Measurements from ENCODE around the gene CT45A3. TPM values are rescaled to one million over a fixed set of nuclear protein-coding genes. Genes with fewer than 3 reads are reported as not detected.
"Not testable (repeated sequence)": the region's sequence is repeated elsewhere in the genome, so short reads cannot be mapped to it uniquely, and the experiment has no call there.

CT45A3 gene, protein sequence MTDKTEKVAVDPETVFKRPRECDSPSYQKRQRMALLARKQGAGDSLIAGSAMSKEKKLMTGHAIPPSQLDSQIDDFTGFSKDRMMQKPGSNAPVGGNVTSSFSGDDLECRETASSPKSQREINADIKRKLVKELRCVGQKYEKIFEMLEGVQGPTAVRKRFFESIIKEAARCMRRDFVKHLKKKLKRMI
- total RNA-seq = not detected

GRCh38 chrX:135768091-135768490 lies at the start of gene CT45A3:
TSS of gene CT45A3 (minus strand) at chrX:135768191. CDS start at chrX:135764444, 3,747 bp downstream.
- ATAC-seq; H3K27ac Mint-ChIP-seq; H3K36me3 Mint-ChIP-seq (ENCODE audit: low read depth); CTCF ChIA-PET; DNase-seq; H3K4me1 Mint-ChIP-seq (ENCODE audit: low read depth); H3K27me3 Mint-ChIP-seq (ENCODE audit: low read depth); POLR2A ChIA-PET; H3K9me3 Mint-ChIP-seq (ENCODE audit: insufficient read depth); H3K4me3 Mint-ChIP-seq: not testable (repeated sequence)

DNA sequence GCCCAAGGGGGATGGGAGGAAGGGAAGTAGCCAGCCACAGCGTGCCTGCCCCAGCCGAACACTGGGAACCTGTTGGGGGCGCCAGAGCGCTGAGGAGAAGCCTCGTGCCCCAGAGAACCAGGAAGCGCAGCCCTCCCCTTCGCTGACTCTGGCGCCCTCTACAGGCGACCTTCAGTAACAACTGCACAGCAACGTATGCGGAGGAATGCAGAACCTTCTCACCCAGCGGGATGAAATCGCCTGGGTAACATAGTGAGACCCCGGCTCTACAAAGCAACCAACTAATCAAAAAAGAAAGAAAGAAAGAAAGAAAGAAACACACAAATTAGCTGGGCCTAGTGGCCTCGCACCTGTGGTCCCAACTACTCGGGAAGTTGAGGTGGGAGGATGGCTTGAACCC lies 34.7 kb upstream of the CT45A3 start, which contains the start of gene CT45A6:
Gene CT45A6, minus strand, starts transcription at position 101 of the 400 bp plus-strand sequence. CDS start 3,794 bp downstream, outside the sequence.
- H3K27ac Mint-ChIP-seq; H3K9me3 Mint-ChIP-seq (ENCODE audit: insufficient read depth); H3K27me3 Mint-ChIP-seq (ENCODE audit: low read depth); ATAC-seq; H3K36me3 Mint-ChIP-seq (ENCODE audit: low read depth); DNase-seq; H3K4me3 Mint-ChIP-seq; H3K4me1 Mint-ChIP-seq (ENCODE audit: low read depth); POLR2A ChIA-PET; CTCF ChIA-PET: not testable (repeated sequence)

DNA sequence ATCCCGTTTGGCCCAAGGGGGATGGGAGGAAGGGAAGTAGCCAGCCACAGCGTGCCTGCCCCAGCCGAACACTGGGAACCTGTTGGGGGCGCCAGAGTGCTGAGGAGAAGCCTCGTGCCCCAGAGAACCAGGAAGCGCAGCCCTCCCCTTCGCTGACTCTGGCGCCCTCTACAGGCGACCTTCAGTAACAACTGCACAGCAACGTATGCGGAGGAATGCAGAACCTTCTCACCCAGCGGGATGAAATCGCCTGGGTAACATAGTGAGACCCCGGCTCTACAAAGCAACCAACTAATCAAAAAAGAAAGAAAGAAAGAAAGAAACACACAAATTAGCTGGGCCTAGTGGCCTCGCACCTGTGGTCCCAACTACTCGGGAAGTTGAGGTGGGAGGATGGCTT lies 17.4 kb upstream of the CT45A3 start, which contains the start of gene CT45A5:
Gene CT45A5, minus strand, starts transcription at position 101 of the 400 bp plus-strand sequence. CDS start 3,774 bp downstream, outside the sequence.
- H3K27ac Mint-ChIP-seq; H3K36me3 Mint-ChIP-seq (ENCODE audit: low read depth); H3K27me3 Mint-ChIP-seq (ENCODE audit: low read depth); H3K4me1 Mint-ChIP-seq (ENCODE audit: low read depth); H3K4me3 Mint-ChIP-seq; POLR2A ChIA-PET; CTCF ChIA-PET; ATAC-seq; H3K9me3 Mint-ChIP-seq (ENCODE audit: insufficient read depth); DNase-seq: not testable (repeated sequence)

DNA sequence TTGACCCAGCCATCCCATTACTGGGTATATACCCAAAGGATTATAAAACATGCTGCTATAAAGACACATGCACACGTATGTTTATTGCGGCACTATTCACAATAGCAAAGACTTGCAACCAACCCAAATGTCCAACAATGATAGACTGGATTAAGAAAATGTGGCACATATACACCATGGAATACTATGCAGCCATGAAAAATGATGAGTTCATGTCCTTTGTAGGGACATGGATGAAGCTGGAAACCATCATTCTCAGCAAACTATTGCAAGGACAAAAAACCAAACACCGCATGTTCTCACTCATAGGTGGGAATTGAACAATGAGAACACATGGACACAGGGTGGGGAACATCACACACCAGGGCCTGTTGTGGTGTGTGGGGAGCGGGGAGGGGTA lies 23.3 kb downstream of the CT45A3 start:
- H3K4me3 Mint-ChIP-seq; H3K9me3 Mint-ChIP-seq (ENCODE audit: insufficient read depth); H3K4me1 Mint-ChIP-seq (ENCODE audit: low read depth); ATAC-seq; CTCF ChIA-PET; DNase-seq; H3K36me3 Mint-ChIP-seq (ENCODE audit: low read depth); H3K27ac Mint-ChIP-seq; H3K27me3 Mint-ChIP-seq (ENCODE audit: low read depth); POLR2A ChIA-PET: not testable (repeated sequence)

DNA sequence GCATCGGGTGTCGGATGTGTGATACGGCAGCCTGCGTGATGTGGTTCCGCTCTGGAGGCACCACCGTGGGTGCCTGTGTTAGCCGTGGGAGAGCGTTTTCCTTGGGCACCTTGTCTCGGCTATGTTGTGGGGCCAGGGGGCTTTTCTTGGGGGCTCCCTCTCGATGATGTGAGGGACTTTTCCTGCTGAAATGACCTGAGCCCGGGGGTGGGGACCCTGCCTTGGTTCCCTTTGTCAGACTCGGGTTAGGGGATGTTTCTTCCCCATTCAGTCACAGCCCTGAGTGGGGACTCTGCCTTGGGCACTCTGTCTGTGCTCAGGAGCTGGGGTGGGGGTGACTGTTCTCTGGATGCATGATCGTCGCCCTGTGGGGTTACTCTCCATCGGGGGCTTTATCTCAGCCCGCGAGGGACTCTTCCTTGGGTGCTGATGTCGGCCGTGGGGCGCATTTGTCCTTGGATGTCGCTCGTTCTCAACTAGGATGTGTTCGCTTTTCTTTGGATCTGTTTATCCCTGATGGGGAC lies 26.7 kb downstream of the CT45A3 start:
- Mint-ChIP-seq H3K4me1 (ENCODE audit: low read depth) (no peaks in the 10 kb centered on the region), H3K9me3 (ENCODE audit: insufficient read depth) (no peaks in the 10 kb centered on the region), H3K36me3 (ENCODE audit: low read depth) (no peaks in the 10 kb centered on the region), H3K27me3 (ENCODE audit: low read depth) (no peaks in the 10 kb centered on the region), H3K4me3 (no peak overlapping the region), H3K27ac (no peak overlapping the region)
- ATAC-seq = no peak
- ChIA-PET POLR2A (no interaction called here), CTCF (interaction anchor here (1.5 kb wide), 1 partner anchor 421 kb away, joined by 3 read pairs; no protein-coding TSS in a partner anchor)
- DNase-seq = no peak

GRCh38 chrX:135740681-135741149 lies 27.3 kb downstream of the CT45A3 start:
- CTCF ChIA-PET = interaction anchor here (1.5 kb wide), 1 partner anchor 422 kb away, joined by 3 read pairs; no protein-coding TSS in a partner anchor
- POLR2A ChIA-PET = no interaction called here
- H3K27me3 Mint-ChIP-seq (ENCODE audit: low read depth) = no peaks in the 10 kb centered on the region
- no peak overlapping the region for H3K4me3 Mint-ChIP-seq
- ATAC-seq (peak; percentile 63), DNase-seq (peak; percentile 57)
- no peaks in the 10 kb centered on the region for H3K9me3 Mint-ChIP-seq (ENCODE audit: insufficient read depth)
- H3K27ac Mint-ChIP-seq = no peak overlapping the region
- H3K36me3 Mint-ChIP-seq (ENCODE audit: low read depth) = no peaks in the 10 kb centered on the region
- no peaks in the 10 kb centered on the region for H3K4me1 Mint-ChIP-seq (ENCODE audit: low read depth)

DNA sequence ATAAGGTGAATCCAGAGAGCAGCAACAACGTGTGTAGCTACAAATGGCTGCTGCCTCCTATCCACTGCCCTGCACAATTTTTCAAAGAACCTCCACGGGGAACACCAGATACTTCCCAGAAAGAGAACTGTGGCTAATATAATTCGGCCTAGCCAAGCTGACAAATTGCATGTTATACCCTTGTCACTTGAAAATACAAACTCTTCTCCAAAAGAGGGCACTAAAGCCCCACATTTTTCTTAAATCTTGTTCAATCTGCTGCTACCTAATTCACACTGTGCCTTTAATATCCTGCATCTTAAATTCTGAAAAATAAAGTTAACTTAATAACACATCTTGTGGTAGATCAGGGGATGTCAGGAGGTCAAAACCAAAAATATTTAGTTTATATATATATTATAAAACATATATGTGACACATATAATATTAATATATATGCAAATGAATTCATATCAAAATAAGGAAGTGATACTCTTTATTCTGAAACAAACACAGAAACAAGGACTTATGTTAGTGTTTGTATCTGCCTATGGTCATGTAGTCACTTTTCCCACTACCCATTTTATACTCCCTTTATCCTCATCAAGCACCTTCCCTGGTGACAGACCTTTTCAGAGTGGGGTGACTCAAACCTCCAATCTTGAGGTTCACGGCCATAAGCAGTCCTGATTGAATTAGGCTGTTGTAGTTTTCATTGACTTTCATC lies 30.5 kb downstream of the CT45A3 start:
- POLR2A ChIA-PET = no interaction called here
- CTCF ChIA-PET = no interaction called here
- ATAC-seq = no peak
- Mint-ChIP-seq H3K9me3 (ENCODE audit: insufficient read depth) (no peaks in the 10 kb centered on the region), H3K36me3 (ENCODE audit: low read depth) (no peaks in the 10 kb centered on the region), H3K4me3 (no peak overlapping the region), H3K27me3 (ENCODE audit: low read depth) (no peaks in the 10 kb centered on the region), H3K27ac (no peak overlapping the region), H3K4me1 (ENCODE audit: low read depth) (no peaks in the 10 kb centered on the region)
- no peak for DNase-seq

- H3K27me3 Mint-ChIP-seq (ENCODE audit: low read depth); H3K4me3 Mint-ChIP-seq; CTCF ChIA-PET; POLR2A ChIA-PET; DNase-seq; H3K36me3 Mint-ChIP-seq (ENCODE audit: low read depth); H3K9me3 Mint-ChIP-seq (ENCODE audit: insufficient read depth); H3K27ac Mint-ChIP-seq; H3K4me1 Mint-ChIP-seq (ENCODE audit: low read depth); ATAC-seq: not testable (repeated sequence)
Observed at GRCh38 chrX:135734666-135735065, 33.3 kb downstream of the CT45A3 start.

GRCh38 chrX:135713795-135714194 lies 54.2 kb downstream of the CT45A3 start:
- Mint-ChIP-seq H3K27me3 (ENCODE audit: low read depth) (no peaks in the 10 kb centered on the region), H3K27ac (no peak overlapping the region), H3K9me3 (ENCODE audit: insufficient read depth) (no peaks in the 10 kb centered on the region), H3K4me3 (no peak overlapping the region), H3K4me1 (ENCODE audit: low read depth) (no peaks in the 10 kb centered on the region), H3K36me3 (ENCODE audit: low read depth) (no peaks in the 10 kb centered on the region)
- CTCF ChIA-PET = no interaction called here
- DNase-seq (no peak), ATAC-seq (no peak)
- POLR2A ChIA-PET = no interaction called here

GRCh38 chrX:135713183-135713689 lies 54.8 kb downstream of the CT45A3 start, which contains the start of gene CT45A1:
TSS of gene CT45A1 (plus strand) at chrX:135713639. CDS start at chrX:135718941, 5,302 bp downstream.
- H3K9me3 Mint-ChIP-seq (ENCODE audit: insufficient read depth); H3K4me3 Mint-ChIP-seq; CTCF ChIA-PET; POLR2A ChIA-PET; H3K4me1 Mint-ChIP-seq (ENCODE audit: low read depth); H3K27me3 Mint-ChIP-seq (ENCODE audit: low read depth); H3K36me3 Mint-ChIP-seq (ENCODE audit: low read depth); ATAC-seq; H3K27ac Mint-ChIP-seq: not testable (repeated sequence)
- peak; percentile 25 for DNase-seq
